DND-41 (cell line): Measurements from ENCODE around the gene BNIPL.

Source experiments
- ATAC-seq: fragments of 200-7000 bp; cut with Tn5 transposase; 3 replicates; pipeline ENCODE4 v1.9.1; 2021; ENCODE audit warnings: low read depth; ENCODE audit not compliant: insufficient read depth
- DNase-seq: peaks from one replicate; pipeline ENCODE4 v3.0.0-alpha.2; 2020
- H2AFZ ChIP-seq: 2 replicates; pipeline ENCODE4 v1.6.0; 2012; ENCODE audit warnings: low read depth, low read length
- H3K27ac ChIP-seq: 2 replicates; pipeline ENCODE4 v1.5.1; 2012; ENCODE audit warnings: low read length, inconsistent platforms
- H3K27me3 ChIP-seq: fragments of 200-600 bp; sonication (generic); 2 replicates; pipeline ENCODE4 v1.6.0; 2012; ENCODE audit warnings: low read length, mild to moderate bottlenecking, inconsistent platforms; ENCODE audit not compliant: insufficient read depth, poor library complexity
- H3K36me3 ChIP-seq: 2 replicates; pipeline ENCODE4 v1.5.1; 2012; ENCODE audit warnings: low read length, inconsistent platforms; ENCODE audit not compliant: insufficient read depth
- H3K4me1 ChIP-seq: 2 replicates; pipeline ENCODE4 v1.5.1; 2012; ENCODE audit warnings: mild to moderate bottlenecking, low read length; ENCODE audit not compliant: insufficient read depth
- H3K4me2 ChIP-seq: 2 replicates; pipeline ENCODE4 v1.6.0; 2012; ENCODE audit warnings: mild to moderate bottlenecking, moderate library complexity, low read length, inconsistent platforms; ENCODE audit not compliant: insufficient read depth
- H3K4me3 ChIP-seq, 2 experiments: fragments of 200-600 bp in 1 of 2; shearing (Covaris generic) in 1 of 2; 2 replicates each; pipeline ENCODE4 v1.5.1; 2012 to 2016; ENCODE audit warnings: inconsistent platforms in 2 of 2, low read length in 2 of 2, mild to moderate bottlenecking in 2 of 2, low read depth in 1 of 2, moderate library complexity in 1 of 2
- H3K79me2 ChIP-seq: 2 replicates; pipeline ENCODE4 v1.6.0; 2012; ENCODE audit warnings: low read length, inconsistent platforms; ENCODE audit not compliant: insufficient read depth
- H3K9ac ChIP-seq: 2 replicates; pipeline ENCODE4 v1.6.0; 2012; ENCODE audit warnings: low read depth, mild to moderate bottlenecking, inconsistent platforms, low read length, moderate library complexity
- H3K9me3 ChIP-seq: 2 replicates; pipeline ENCODE4 v1.5.1; 2012; ENCODE audit warnings: low read length, moderate library complexity, mild to moderate bottlenecking, inconsistent platforms; ENCODE audit not compliant: insufficient read depth, severe bottlenecking
- H4K20me1 ChIP-seq: 2 replicates; pipeline ENCODE4 v1.6.0; 2012; ENCODE audit warnings: low read length; ENCODE audit not compliant: insufficient read depth
- EZH2 ChIP-seq: IDR thresholded peaks from 3 replicates; pipeline ENCODE4 v1.6.1; 2012; ENCODE audit warnings: borderline replicate concordance, low read depth, mild to moderate bottlenecking, moderate library complexity, low read length, inconsistent platforms; ENCODE audit not compliant: severe bottlenecking
- TF ChIP-seq, protein P1 (sequence below): IDR thresholded peaks from 2 replicates; pipeline ENCODE4 v1.5.1; 2012; ENCODE audit warnings: borderline replicate concordance, low read length, moderate library complexity, mild to moderate bottlenecking; ENCODE audit not compliant: poor library complexity, severe bottlenecking; ENCODE audit errors: extremely low read depth

BNIPL gene

DNA sequence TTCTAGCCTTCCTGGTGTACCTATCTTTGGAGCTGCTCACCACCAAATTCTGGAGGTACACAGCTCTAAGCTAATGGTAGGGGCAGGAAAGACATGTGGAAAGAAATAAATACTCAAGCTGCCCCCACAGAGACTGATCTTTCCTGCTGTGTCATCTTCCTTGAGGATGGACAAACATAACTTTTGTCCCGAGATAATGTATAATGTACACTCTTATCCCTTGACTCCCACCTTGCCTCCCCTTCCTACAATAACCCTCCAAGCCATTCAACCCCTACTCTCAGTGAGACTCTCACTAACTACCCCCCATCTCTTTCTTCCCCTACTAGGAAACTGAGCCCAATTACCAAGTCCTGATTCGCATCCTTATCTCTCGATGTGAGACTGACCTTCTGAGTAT lies 42.1 kb upstream of the BNIPL start:
- H3K79me2 ChIP-seq: no peaks in the 10 kb centered on the region
- TF ChIP-seq EZH2: no peak
- TF ChIP-seq, protein P1, sequence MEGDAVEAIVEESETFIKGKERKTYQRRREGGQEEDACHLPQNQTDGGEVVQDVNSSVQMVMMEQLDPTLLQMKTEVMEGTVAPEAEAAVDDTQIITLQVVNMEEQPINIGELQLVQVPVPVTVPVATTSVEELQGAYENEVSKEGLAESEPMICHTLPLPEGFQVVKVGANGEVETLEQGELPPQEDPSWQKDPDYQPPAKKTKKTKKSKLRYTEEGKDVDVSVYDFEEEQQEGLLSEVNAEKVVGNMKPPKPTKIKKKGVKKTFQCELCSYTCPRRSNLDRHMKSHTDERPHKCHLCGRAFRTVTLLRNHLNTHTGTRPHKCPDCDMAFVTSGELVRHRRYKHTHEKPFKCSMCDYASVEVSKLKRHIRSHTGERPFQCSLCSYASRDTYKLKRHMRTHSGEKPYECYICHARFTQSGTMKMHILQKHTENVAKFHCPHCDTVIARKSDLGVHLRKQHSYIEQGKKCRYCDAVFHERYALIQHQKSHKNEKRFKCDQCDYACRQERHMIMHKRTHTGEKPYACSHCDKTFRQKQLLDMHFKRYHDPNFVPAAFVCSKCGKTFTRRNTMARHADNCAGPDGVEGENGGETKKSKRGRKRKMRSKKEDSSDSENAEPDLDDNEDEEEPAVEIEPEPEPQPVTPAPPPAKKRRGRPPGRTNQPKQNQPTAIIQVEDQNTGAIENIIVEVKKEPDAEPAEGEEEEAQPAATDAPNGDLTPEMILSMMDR: no peak
- no peaks in the 10 kb centered on the region for H3K9me3 ChIP-seq
- DNase-seq: no peak
- H3K36me3 ChIP-seq: no peaks in the 10 kb centered on the region; the same call in 1 of the 2 replicates
- no peaks in the 10 kb centered on the region for H4K20me1 ChIP-seq
- peaks cover 8% of the 10 kb centered on the region for H3K4me1 ChIP-seq
- ATAC-seq: no peak
- H2AFZ ChIP-seq: no peak overlapping the region
- H3K9ac ChIP-seq: no peak overlapping the region
- H3K27me3 ChIP-seq: no peaks in the 10 kb centered on the region
- no peak overlapping the region for H3K4me3 ChIP-seq
- no peak overlapping the region for H3K27ac ChIP-seq
- no peak overlapping the region for H3K4me2 ChIP-seq

DNA sequence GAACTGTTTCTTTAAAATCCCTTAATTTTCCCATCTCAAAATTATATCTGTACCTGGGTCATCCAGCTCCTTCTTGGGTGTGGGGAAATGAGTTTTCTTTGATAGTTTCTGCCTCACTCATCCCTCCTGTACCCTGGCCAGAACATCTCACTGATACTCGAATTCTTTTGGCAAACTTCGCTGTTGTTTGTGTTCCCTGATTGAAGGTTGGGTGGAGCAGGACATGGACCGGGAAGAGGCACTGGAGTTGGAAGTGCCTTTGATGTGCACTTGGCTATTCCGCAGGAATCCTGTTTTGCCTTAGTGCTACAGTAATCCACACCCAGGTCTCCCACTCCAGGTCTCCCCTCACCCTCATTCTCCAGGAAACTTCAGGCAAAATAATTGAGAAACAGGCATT lies 40.9 kb upstream of the BNIPL start:
- ATAC-seq (no peak), DNase-seq (no peak)
- Histone ChIP-seq H4K20me1 (no peaks in the 10 kb centered on the region), H2AFZ (peak overlapping the region; percentile 93), H3K36me3 (no peaks in the 10 kb centered on the region; the same call in 1 of the 2 replicates), H3K4me3 (0 out of 4 replicates have a peak overlapping the region, but pooled peaks of 1 of the 2 experiments have one; percentile 43), H3K79me2 (no peaks in the 10 kb centered on the region), H3K9ac (peak overlapping the region; percentile 22; the same call in 1 of the 2 replicates), H3K4me1 (peaks cover 8% of the 10 kb centered on the region), H3K27ac (peak overlapping the region; percentile 60; the same call in 1 of the 2 replicates), H3K4me2 (peak overlapping the region; percentile 66), H3K9me3 (no peaks in the 10 kb centered on the region), H3K27me3 (no peaks in the 10 kb centered on the region)
- no peak for TF ChIP-seq EZH2
- TF ChIP-seq, protein P1: no peak

DNA sequence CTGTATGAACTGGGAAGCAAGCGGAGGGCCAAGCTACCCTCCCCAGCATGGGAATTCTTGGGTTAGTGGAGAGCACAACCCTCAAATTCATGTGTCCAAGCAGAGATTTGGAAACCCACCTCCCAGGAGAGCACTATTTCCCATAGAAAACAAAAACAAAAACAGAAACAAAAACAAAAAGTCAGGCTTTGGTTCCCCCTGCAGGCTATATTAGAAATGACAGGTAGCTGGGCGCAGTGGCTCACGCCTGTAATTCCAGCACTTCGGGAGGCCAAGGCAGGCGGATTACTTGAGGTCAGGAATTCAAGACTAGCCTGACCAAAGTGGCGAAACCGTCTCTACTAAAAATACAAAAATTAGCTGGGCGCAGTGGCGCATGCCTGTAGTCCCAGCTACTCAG lies 40.5 kb upstream of the BNIPL start:
- Histone ChIP-seq H3K79me2 (no peaks in the 10 kb centered on the region), H3K9ac (peak overlapping the region; percentile 22; the same call in 1 of the 2 replicates), H3K27me3 (no peaks in the 10 kb centered on the region), H3K36me3 (no peaks in the 10 kb centered on the region; the same call in 1 of the 2 replicates), H3K4me3 (peak overlapping the region in 1 of 2 experiments; percentile 43; a peak in 1 of 4 replicates), H3K4me1 (peaks cover 8% of the 10 kb centered on the region), H3K27ac (peak overlapping the region; percentile 60; the same call in 1 of the 2 replicates), H3K4me2 (peak overlapping the region; percentile 66), H3K9me3 (no peaks in the 10 kb centered on the region), H4K20me1 (no peaks in the 10 kb centered on the region), H2AFZ (peak overlapping the region; percentile 93)
- TF ChIP-seq, protein P1: peak; percentile 74
- TF ChIP-seq EZH2: no peak
- peak; percentile 66 for ATAC-seq
- peak; percentile 45 for DNase-seq
